K562 (cell line): ENCODE results near the gene USH2A. TPM values are rescaled to one million over a fixed set of nuclear protein-coding genes. Genes with fewer than 3 reads are reported as not detected.

Experiments used
- ATAC-seq: fragments of 200-7000 bp; cut with Tn5 transposase; 3 replicates; pipeline ENCODE4 v1.9.1; 2020; ENCODE audit warnings: moderate library complexity
- BruUV-seq: library from RNA; stranded (reverse); fragments of 400-500 nt; replicated peaks from 2 replicates; lab custom pipeline; 2021; lab: Mats Ljungman, UMichigan
- CTCF ChIA-PET: fragments of 300-600 bp; formaldehyde crosslinking; extraction: SDS; loops from one replicate; lab custom pipeline; 2021; ENCODE audit warnings: low intra/inter-chr PET ratio; lab: Yijun Ruan, JAX
- POLR2A ChIA-PET: fragments of 300-600, 350-650 bp; sonication (Branson Sonifier 250); formaldehyde crosslinking; extraction: SDS; loops from one replicate; lab custom pipeline; 2021; ENCODE audit warnings: antibody characterized with exemption, inconsistent platforms; lab: Yijun Ruan, JAX
- DNase-seq, 4 experiments: peaks; one replicate each; pipeline versions ENCODE4 v3.0.0 to v3.0.0-alpha.2; 2011 to 2018; ENCODE audit warnings: low spot score in 3 of 4, mixed read lengths in 3 of 4; ENCODE audit errors: extremely low read depth in 1 of 4
- FAIRE-seq: peaks from 2 replicates; lab custom pipeline; 2011; peaks lifted over from hg19 to GRCh38; lab: Jason Lieb, UNC
- H2AFZ ChIP-seq: 2 replicates; pipeline ENCODE4 v1.6.0; 2011; ENCODE audit warnings: low read depth, low read length, control low read depth, inconsistent platforms
- H3K27ac ChIP-seq: fragments of 200-600 bp; 3 replicates; pipeline ENCODE4 v1.8.0; 2011; ENCODE audit warnings: low read depth, mild to moderate bottlenecking, control low read depth, inconsistent platforms, low read length, moderate library complexity, mixed read lengths; ENCODE audit errors: extremely low read depth
- H3K27me3 ChIP-seq, 2 experiments: fragments of 300-600 bp in 1 of 2; 2 replicates in 1 of 2; 3 replicates in 1 of 2; pipeline versions ENCODE4 v1.6.0 to v1.8.0; 2011; ENCODE audit warnings: inconsistent platforms in 2 of 2, low read length in 2 of 2, mild to moderate bottlenecking in 1 of 2, mixed read lengths in 1 of 2, moderate library complexity in 1 of 2; ENCODE audit not compliant: control insufficient read depth in 2 of 2, insufficient read depth in 2 of 2
- H3K36me3 ChIP-seq: fragments of 300-600 bp; 3 replicates; pipeline ENCODE4 v1.8.0; 2011; ENCODE audit warnings: mild to moderate bottlenecking, low read length, inconsistent platforms; ENCODE audit not compliant: control insufficient read depth, insufficient read depth
- H3K4me1 ChIP-seq, 2 experiments: fragments of 200-600 bp in 1 of 2; replicated peaks in 1 of 2; 2 replicates in 1 of 2; 3 replicates in 1 of 2; pipeline versions ENCODE4 v1.5.1 to v1.8.0; 2011; ENCODE audit warnings: inconsistent platforms in 2 of 2, low read length in 2 of 2, mild to moderate bottlenecking in 1 of 2, mixed read lengths in 1 of 2, moderate library complexity in 1 of 2; ENCODE audit not compliant: control insufficient read depth in 2 of 2, insufficient read depth in 2 of 2
- H3K4me2 ChIP-seq: 2 replicates; pipeline ENCODE4 v1.6.1; 2011; ENCODE audit warnings: low read length, control low read depth, inconsistent platforms, mixed read lengths; ENCODE audit not compliant: insufficient read depth
- H3K4me3 ChIP-seq: fragments of 200-600 bp; sonication (generic), shearing (Covaris generic); 2 replicates; pipeline ENCODE4 v1.5.1; 2016; ENCODE audit warnings: control low read depth, inconsistent platforms
- H3K79me2 ChIP-seq: fragments of 200-600 bp; 3 replicates; pipeline ENCODE4 v1.8.0; 2011; ENCODE audit warnings: low read length, inconsistent platforms; ENCODE audit not compliant: control insufficient read depth, insufficient read depth
- H3K9ac ChIP-seq, 2 experiments: 2 replicates each; pipeline versions ENCODE4 v1.6.0 to v1.6.1; 2011; ENCODE audit warnings: low read depth in 2 of 2, low read length in 2 of 2, control low read depth in 1 of 2, inconsistent platforms in 1 of 2, mild to moderate bottlenecking in 1 of 2, mixed read lengths in 1 of 2; ENCODE audit not compliant: insufficient read depth in 1 of 2
- H3K9me1 ChIP-seq: one replicate; pipeline ENCODE4 v1.6.0; 2011; ENCODE audit warnings: inconsistent platforms, mild to moderate bottlenecking, low read length, moderate library complexity; ENCODE audit not compliant: control insufficient read depth, insufficient read depth
- H3K9me3 ChIP-seq: replicated peaks from 2 replicates; pipeline ENCODE4 v1.5.1; 2011; ENCODE audit warnings: low read depth, low read length, inconsistent platforms; ENCODE audit not compliant: control insufficient read depth, insufficient read depth
- H4K20me1 ChIP-seq: replicated peaks from 2 replicates; pipeline ENCODE4 v1.6.1; 2011; ENCODE audit warnings: low read length, inconsistent platforms, mixed read lengths; ENCODE audit not compliant: control insufficient read depth, insufficient read depth
- E4F1 ChIP-seq: fragments of 250-450 bp; sonication (Bioruptor Pico); IDR thresholded peaks from 2 replicates; pipeline ENCODE4 v1.5.0; 2021; ENCODE audit warnings: mild to moderate bottlenecking, borderline replicate concordance
- ELF4 ChIP-seq: fragments of 450-650 bp; formaldehyde crosslinking; IDR thresholded peaks from 2 replicates; pipeline ENCODE4 v1.4.0; 2022; ENCODE audit warnings: missing genetic modification characterization
- ERF ChIP-seq: fragments of 450-650 bp; formaldehyde crosslinking; IDR thresholded peaks from 2 replicates; pipeline ENCODE4 v1.4.0; 2020; ENCODE audit warnings: mild to moderate bottlenecking, mixed read lengths
- NBN ChIP-seq: fragments of 450-650 bp; IDR thresholded peaks from 2 replicates; pipeline ENCODE4 v1.6.1; 2016; ENCODE audit warnings: low read depth, mild to moderate bottlenecking
- SETDB1 ChIP-seq: IDR thresholded peaks from one replicate; pipeline ENCODE4 v1.6.1; 2012; ENCODE audit warnings: low read length, control low read depth, inconsistent platforms
- WGBS: fragments of 100-300 bp; shearing (Covaris generic); methylation state at CpG from one replicate; pipeline ENCODE4 v1.1.6; 2016; ENCODE audit warnings: low coverage, mixed read lengths; ENCODE audit not compliant: insufficient coverage; ENCODE audit errors: missing lambda C conversion rate; 5-methylcytosine and 5-hydroxymethylcytosine counted together
- in situ Hi-C: fragments of 300-500 bp; cut with MboI; formaldehyde crosslinking; loops from 4 replicates; pipeline ENCODE4 v1.15.0; 2018; ENCODE audit warnings: inconsistent platforms, mixed read lengths
- intact Hi-C: fragments of 100-400 bp; cut with micrococcal nuclease; formaldehyde crosslinking; loops from 2 replicates; pipeline ENCODE4 v1.14.2; 2022
- polyA plus RNA-seq, 8 experiments: library from polyadenylated mRNA; depleted of rRNA in 4 of 8; stranded (reverse) in 5 of 8; unstranded in 3 of 8; fragments of >200 nt; fragmentation: Nextera tagmentation in 2 of 8; fragmentation: Illumina TruSeq in 1 of 8; extraction: Ambion mirVana in 2 of 8; extraction: Trizol in 1 of 8; gene quantifications; 2 replicates each; pipeline versions ENCODE4 v1.2.1 to v1.2.3, GENCODE V29; 2011 to 2014; ENCODE audit warnings: inconsistent platforms in 1 of 8, missing spikeins in 1 of 8
- total RNA-seq, 7 experiments: library from RNA; depleted of rRNA in 6 of 7; stranded (reverse); fragments of >200 nt in 6 of 7; fragmentation: Illumina TruSeq in 2 of 7; extraction: Trizol in 2 of 7; gene quantifications; 2 replicates each; pipeline versions ENCODE4 v1.2.1 to v1.2.3, GENCODE V29; 2011 to 2021; ENCODE audit warnings: low replicate concordance in 1 of 7

Gene USH2A
- total and polyA plus RNA-seq, 9 of the 15 experiments (the other 6 are each of a cell fraction or from before 2014, with no cell fraction given), result under 0.01 TPM; not detected in 7

GRCh38 chr1:215963621-215964020 lies 459.6 kb downstream of the USH2A start:
- H3K79me2 ChIP-seq, result no peaks in the 10 kb centered on the region
- no TSS peak for BruUV-seq
- H3K4me1 ChIP-seq, result no peaks in the 10 kb centered on the region
- DNase-seq, result no peak
- no peaks in the 10 kb centered on the region for H3K9me3 ChIP-seq
- H4K20me1 ChIP-seq, result no peaks in the 10 kb centered on the region
- no peak overlapping the region for H2AFZ ChIP-seq
- TF ChIP-seq E4F1 (CRISPR knock-in tag) (no peak), ELF4 (CRISPR knock-in tag) (no peak), SETDB1 (no peak), NBN (no peak), ERF (CRISPR knock-in tag) (no peak)
- ChIA-PET POLR2A (no interaction called here), CTCF (no interaction called here)
- FAIRE-seq, result no peak
- no peak overlapping the region for H3K9ac ChIP-seq
- no peak overlapping the region for H3K4me2 ChIP-seq
- H3K4me3 ChIP-seq, result no peak overlapping the region
- intact Hi-C loops, result no loop called here
- no peaks in the 10 kb centered on the region for H3K27me3 ChIP-seq
- no peak for ATAC-seq
- no peak overlapping the region for H3K27ac ChIP-seq
- no peaks in the 10 kb centered on the region for H3K36me3 ChIP-seq
- WGBS, result 2% methylated on average over 9 of the region's 9 CpGs
- H3K9me1 ChIP-seq, result no peaks in the 10 kb centered on the region
- in situ Hi-C loops, result no loop called here
